HG02763 (cell line): ENCODE results near the gene SLC29A3.
"Not testable (repeated sequence)": the region's sequence is repeated elsewhere in the genome, so short reads cannot be mapped to it uniquely, and the experiment has no call there.

Source experiments
- ATAC-seq: cut with Tn5 transposase; IDR thresholded peaks from one replicate; pipeline ENCODE4 v1.9.1; 2021; ENCODE audit warnings: mild to moderate bottlenecking, moderate library complexity; ENCODE audit not compliant: unreplicated experiment

SLC29A3 gene

DNA sequence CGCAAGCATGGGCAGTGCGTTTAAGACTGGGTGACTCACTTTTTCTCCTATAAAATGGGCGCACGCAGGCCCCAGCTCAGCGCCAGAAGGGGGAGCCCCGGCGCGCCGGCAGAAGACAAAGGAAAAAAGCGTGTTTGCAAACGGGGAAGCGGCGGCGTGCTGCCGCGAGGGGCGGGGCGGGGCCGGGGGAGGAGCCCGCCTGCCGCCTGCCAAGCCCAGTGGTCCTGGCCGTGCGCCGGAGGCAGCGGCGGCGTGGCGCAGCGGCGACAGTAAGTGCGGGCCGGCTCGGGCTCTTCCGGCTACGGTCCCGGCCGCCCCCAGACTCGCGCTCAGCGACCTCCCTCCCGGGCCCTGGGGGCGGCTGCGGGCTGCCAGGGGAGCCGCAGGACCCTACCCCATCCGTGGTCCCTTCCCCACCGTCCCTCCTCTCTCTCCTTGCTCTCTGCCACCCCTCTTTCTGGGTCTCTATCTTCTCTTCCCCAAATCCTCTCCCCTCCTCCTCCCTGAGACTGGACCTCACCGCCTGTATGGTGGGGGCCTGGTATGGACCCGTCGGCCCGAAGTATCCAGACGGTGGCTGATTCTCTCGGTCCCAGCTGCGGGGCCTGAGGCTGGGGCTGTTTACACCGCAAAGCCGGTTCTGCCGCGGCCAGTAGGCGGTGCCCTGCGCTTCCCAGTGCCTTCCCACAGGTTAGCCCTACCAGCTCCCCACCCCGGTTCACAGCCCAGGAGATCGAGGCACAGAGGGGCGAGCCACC lies at the start of gene SLC29A3:
SLC29A3 (plus strand) TSS at position 218 of the 758 bp plus-strand sequence; CDS start at position 269, 51 bp downstream.
- ATAC-seq: peak; percentile 70

DNA sequence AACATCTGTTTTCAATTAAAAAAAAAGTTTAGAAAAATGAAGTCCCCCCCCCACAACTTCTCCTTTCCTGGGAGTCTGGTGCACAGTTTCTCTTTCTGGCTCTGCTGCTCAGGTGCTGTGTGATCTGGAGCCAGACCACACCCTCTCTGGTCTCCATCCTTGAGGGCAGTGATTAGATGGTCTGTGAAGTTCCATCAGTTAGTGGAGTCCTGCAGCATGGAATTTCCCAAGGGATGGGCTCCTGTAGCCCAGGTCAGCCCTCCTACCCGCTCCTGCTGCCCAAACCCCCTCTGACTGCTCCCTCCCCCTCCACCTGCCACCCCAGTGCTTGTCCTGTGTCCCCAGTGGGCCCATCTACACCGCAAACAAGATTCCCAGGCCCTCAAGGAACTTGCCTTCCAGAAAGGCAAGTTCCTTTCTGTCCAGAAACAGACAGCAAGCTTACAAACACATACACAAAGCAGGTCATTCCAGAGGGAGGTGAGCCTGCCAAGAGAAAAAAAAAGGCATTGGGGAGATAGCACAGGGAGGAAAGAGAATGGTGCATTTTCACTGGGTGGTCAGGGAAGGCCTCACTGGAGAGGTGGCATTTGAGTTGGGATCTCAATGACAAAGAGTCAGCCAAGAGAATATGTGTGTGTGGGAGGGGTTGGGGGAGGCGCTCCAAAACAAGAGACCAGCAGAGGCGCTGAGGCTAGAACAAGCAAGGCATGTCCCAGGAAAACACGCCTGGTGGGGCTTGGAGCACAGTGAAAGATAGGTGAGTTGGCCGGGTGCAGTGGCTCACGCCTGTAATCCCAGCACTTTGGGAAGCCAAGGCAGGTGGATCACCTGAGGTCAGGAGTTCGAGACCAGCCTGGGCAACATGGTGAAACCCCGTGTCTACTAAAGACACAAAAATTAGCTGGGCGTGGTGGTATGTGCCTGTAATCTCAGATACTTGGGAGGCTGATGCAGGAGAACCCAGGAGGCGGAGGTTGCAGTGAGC lies 49.5 kb upstream of the SLC29A3 start:
- no peak for ATAC-seq

DNA sequence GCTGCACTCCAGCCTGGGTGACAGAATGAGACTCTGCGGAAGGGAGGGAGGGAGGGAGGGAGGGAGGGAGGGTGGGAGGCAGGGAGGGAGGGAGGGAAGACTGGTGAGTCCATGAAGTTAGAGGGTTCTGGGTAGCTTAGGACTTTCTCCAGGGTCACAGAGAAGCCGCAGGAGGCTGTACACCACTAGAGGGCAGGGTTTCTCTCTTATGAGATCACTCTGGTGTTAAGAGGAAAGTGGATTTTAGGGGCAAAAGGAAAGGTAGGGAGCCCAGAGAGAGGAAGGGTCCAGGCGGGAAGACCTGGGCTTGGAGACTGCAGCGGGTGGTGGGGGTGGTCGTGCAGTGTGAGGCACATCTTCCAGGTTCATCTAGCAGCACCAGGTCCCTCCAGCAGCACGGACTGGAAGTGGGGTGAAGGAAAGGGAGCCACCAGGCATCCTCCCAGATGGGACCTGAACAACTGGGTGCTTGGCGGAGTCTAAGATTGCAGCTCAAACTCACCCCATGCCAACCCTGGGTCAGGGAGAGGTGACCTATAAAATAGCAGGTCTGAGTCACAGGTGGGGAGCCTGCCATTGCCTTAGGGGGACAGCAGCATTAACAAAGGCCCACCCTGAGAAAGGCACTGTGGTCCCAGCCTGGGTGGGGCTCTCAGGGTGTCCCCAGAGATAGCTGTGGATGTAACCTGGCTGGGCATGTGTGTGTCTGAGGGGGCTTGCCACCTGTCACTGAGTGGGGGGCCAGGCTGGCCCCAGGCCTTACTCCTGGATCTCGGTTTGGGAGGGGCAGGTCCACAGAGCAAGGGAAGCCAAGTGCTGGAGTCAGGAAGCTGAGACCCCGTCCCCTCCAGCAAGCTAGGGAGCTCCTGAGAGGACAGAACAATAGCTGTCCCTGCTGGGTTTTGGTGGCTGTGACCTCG lies 48.5 kb upstream of the SLC29A3 start:
- ATAC-seq: no peak

DNA sequence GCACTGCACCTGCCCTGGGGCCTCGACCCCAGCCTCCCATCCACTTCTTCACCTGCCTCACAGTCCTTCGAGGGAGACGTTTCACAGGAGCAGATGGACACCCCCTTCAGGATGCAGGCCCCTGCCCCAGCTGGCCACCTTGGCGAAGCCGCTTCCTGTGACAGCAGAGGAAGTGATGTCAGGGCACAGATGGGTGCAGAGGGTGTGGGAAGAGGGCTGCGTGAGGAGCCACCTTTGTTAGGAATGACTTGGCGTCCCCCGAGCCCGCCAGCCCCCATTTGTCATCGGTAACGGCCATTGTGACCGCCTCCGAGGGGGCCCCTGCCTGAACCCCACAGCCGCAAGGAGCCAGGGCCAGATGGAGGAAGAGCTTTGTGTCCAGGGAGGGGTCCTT lies 47.4 kb upstream of the SLC29A3 start:
- no peak for ATAC-seq

DNA sequence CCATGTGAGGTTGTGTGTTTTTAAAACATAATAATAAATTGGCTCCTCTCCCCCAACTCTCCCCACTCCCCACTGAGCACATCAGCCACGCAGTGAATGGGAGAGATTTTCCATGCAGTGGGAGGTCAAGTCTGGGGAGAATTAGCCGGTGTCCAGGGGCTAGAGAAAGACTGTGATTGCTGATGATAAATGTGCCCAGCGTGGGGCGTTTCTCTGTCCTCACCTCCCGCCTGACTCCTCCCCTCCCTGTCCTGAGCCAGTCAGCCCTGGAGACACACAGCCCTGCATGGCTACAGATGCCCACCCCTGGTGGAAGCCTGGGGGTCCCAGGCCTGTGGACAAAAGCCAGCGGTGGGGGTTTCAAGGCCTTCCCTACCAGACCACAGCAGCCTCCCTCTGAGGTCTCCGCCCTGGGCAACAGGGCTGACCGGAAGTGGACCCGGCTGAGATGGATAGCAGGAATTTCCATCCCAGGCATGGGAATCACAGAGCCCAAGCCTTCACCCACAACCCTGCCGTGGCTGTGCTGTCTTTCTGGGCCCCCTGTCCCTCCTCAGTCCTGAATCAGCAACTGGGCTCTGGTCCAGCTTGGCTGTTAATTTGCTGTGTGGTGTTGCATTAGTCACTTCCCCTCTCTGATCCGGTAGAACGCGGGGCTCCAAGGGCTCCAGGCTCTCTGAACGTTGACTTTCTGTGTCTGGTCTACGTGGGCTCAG lies 46.8 kb upstream of the SLC29A3 start:
- no peak for ATAC-seq

DNA sequence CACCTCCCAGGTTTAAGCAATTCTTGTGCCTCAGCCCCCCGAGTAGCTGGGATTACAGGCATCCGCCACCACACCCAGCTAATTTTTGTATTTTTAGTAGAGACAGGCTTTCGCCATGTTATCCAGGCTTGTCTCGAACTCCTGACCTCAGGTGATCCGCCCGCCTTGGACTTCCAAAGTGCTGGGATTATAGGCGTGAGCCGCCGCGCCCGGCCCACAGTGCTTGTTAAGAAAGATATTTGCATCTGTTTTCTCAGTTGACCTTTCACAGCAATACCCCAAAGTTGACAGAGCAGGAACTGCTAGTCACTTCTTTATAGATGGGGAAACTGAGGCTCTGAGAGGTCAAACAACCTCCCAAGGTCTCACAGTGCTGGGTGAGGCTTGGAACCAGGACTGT lies 46.1 kb upstream of the SLC29A3 start:
- ATAC-seq: not testable (repeated sequence)

DNA sequence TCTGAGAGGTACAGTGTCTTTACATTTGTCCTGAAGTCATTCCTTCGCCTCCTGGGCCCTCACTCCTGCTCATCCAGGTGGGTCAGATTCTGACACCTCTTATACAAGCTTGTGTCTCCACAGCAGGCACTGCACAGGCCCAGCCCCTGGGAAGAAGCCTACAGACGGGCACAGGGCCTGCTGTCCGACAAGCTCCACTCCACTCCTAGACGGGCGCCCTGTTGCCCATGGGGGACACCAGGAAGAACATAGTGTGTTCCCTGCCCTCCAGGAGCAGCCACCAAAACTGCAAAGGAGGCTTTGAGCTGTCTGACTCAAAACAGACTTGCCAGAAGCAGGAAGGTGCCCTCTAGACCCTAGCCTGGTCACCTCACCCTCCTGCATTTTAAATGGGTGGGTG lies 45.6 kb upstream of the SLC29A3 start:
- ATAC-seq: no peak

DNA sequence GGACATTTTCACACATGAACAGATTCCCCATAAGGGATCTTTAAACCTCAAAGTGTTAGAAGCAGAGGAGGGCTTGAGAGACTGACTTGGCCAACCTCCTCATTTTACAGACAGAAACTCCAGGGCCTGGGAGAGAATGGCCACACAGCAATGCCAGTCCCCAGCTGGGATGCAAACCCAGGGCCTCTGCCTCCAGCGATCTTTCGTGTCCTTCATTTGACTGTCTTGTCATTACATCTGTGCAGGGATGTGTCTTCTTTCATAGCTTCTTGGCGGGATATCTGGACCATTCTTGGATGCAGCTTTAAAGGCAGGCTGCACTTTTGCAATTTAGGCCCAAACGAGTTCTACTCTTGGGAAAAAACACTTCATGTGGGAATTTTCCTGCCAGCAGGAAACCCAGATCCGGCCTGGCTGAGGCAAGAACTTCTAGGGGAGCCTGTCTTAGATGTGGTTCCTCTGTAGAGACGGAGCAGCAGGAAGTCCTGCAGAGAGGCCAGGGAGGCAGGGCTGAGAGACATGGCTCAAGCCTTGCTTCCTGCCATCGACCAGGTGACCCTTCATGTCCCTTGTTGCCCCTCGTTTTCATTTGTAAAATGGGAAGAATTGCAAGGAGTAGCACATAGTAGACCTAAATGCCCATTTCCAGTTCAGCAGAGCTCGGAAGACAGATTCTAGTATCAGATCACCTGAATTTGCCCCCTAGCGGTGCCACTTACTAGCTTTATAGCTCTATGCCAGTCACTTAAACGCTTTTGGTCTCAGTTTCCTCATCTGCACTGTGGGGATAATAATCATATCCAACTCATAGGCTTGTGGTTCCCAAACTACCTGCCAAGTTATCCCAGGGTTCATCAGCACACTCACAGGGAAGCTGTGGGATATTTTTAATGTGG lies 43.9 kb upstream of the SLC29A3 start:
- ATAC-seq: no peak

DNA sequence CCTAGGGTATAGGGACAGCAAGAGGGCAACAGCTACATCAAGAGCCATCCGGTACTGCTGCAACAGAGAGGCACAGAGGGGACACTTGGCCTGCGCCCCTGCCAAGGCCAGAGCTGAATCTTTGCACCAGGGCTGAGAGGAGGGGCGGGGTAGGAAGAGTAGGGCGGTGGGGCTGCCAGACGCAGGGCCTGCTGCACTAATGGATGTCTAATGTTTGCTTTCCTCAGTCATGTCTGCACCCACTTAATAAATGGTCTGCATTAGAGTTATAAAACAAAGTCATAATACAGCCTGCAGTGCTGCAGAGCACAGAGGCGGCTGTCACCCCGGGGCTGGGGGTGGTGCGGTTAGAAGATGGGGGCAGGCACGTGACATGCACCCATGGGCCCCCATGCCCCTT lies 42.2 kb upstream of the SLC29A3 start:
- ATAC-seq: no peak

DNA sequence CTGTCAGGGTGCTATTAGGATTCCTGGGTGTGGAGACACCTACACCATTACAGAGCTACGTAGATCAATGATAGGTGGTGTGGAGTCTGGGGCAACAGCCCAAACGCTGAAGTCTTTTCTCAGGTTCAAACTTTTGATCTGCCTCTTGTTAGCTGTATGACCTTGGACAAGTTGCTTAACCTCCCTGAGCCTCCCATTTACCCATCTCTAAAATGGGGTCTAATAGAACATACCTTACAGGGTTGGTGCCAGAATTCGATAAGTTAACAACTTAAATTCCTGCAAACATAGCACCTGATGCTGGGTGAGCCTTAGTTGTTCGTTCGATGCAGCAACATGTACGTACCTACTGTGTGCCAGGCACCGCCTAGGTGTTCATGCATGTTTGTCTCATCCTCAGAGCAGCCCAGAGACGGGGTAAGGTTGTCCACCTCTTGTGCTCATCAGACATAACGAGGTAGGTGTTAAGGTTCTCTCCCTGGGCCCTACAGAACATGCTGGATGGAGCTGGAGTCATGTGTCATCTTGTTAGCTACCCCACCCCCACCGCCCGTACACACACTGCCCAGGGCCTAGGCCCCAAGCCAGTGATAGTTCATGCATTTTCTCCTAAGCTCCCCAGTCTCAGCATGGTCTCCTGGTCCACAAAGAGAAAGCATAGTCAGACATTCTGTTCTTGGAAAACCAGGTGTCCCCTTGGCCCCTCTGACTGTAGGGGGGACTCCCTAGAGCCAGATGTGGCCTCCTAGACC lies 41.0 kb upstream of the SLC29A3 start:
- ATAC-seq: no peak

DNA sequence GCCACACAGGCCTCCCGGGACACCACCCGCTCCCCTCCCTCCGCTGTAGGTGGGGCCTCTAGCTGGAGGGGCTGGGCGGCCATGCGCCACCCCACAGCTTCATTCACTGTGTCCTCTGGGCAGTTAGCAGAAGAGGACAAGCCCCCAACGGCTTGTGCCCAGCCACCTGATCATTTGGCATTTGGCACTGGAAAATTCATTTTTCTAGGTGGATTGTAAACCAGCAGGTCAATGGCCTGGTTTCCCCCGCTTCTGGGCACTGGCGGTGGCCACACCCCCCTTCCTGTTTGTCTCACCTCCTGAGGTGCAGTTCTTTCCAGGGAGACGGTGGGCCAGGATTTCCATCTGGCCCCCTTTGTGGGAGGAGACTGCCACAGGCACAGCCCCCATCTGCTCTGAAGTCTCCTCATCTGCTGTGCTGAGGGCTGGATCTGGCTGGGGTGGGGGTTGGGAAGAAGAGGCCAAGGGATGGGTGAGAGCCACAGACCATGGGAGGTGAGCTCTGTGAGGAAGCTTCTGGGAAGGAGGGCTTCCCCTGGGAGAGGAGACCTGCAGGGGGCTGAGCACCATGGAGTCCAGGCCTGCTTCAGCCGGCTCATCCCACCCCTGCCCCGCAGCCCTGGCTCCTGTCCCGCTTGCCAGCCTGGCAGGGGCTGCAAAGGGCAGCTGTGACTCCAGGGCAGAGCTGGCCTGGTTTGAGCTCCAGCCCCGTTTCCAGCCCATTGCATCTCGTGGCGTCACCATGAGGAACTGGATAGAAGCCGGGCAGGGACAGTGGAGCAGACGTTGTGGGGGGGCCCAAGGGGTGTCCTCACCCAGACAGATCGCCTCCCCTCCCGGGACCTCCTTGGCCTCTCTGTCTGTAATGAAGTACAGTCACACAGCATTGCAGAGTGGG lies 40.1 kb upstream of the SLC29A3 start:
- no peak for ATAC-seq

DNA sequence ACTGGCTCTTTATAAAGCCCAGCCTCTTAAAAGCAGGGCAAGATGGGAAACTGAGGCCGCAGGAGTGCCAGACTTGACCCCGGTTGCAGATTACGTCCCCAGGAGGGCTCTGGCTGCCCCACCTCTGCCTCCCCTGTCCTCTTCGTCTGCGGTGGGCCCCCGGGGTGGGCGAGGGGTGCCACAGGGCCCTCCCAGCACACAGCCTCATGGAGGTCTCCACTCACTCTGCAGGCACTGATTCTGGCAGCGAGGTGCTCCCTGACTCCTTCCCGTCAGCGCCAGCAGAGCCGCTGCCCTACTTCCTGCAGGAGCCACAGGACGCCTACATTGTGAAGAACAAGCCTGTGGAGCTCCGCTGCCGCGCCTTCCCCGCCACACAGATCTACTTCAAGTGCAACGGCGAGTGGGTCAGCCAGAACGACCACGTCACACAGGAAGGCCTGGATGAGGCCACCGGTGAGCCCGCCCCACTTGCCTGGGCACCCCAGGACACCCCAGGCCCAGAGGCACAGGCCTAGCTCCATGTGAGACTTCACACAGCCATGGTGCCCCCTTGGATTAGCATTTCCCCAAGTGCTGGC lies 39.4 kb upstream of the SLC29A3 start:
- ATAC-seq: no peak

DNA sequence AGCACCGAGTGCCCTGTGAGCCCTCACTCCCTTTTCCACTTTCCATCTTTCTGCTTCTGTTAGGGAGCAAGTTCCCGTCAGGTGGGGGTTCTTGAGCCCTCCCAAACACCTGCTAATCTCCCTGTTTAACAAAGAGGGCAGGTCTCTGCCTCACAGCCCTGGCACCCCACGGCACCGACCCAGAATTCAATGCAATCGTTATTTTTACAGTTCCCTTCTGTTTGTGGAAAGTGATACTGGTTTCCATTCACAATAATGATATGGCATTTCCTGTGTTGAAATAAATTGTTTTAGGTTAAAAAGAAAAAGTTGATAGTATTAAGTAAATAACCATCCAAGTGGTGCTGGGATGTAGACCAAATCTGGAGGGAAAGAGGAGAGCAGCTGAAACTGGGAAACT lies 38.8 kb upstream of the SLC29A3 start:
- ATAC-seq: no peak

DNA sequence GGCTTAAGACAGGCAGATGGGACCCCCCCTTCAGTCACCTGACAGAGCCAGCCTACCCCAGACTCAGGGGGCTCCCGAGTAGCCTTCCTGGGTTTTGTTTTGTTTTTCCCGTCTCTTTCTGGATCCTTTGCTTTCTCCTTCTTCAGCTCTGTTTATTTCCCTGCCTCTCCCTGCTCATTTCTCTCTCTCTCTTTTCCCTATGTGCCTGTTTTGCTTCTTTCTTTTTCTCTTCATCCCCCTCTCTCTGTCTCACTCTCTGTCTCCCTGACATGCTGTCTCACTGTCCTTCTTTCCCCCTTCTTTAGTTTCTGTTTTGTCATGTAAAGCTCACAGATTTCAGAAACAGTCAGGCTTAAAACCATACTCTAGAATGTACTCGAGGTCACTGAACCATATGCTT lies 38.2 kb upstream of the SLC29A3 start:
- no peak for ATAC-seq

DNA sequence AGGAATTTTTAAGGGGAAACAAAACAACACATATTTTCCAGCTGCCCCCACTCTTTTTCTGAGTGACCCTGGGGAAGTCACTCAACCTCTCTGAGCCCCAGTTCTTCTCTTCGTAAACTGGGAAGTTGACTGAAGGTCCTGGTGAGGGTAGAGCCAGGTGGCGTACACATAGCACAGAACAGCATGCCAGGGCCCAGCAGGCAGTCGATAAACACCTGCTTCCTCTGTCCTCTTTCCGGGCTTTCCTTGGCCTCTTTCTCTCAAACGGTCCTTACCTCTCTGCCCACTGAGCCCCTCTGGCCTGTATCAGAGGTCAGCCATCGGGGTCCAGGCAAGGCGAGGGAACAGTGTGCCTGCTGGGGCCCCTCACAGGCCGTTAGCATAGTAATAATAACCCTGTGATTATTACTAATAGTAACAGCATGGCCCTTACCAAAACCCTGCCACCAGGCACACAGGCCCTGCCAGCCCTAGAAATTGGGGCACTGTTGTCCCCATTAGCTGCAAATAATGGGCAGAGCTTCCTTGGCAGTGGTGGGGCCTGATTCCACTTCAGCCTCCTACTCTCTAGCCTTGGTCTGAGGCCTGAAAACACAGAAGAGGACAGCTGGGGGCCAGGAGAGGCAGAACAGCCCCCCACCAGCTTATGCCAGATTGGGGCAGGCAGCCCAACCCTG lies 37.3 kb upstream of the SLC29A3 start:
- no peak for ATAC-seq

DNA sequence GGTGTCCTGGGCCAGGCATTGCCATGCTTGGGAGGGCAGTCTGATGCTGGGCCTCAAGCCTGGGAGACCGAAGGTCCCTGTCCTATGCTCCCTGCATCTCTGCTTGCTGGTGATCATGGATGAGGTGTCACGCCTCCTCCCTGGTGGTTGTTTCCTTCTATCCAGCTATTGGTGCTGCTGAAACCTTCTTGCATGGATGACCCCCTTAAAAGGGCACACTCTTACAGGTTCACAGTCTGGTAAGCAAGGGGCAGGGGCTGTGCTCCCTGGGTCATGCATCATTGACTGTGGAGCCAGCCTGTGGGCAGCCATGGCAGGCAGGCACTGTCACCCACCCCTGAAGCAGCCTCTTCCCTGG lies 36.8 kb upstream of the SLC29A3 start:
- no peak for ATAC-seq

DNA sequence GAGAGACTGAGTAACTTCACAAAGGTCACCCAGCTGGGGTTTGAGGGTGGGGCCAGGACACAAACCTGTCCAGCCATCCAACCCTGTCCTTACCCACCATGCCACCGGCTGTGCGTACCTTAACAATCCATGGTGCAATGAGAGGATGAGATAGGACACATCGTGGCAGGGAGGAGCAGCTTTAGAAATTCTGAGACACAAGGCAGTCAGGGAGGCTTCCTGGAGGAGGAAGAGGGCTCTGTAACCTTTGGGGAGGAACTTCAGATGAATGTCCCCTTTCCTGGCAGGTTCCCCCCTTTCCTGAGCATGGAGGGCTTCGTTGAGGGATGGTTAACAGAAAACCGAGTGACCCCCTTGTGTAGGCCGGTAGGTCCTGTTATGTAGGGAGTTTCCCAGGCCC lies 35.6 kb upstream of the SLC29A3 start:
- ATAC-seq: no peak
